NB4 (cell line): ENCODE data around the gene CDV3.
"Not testable (repeated sequence)": the region's sequence is repeated elsewhere in the genome, so short reads cannot be mapped to it uniquely, and the experiment has no call there.

Experiments
- CTCF ChIP-seq: IDR thresholded peaks from one replicate; pipeline ENCODE4 v1.5.1; 2012; ENCODE audit warnings: low read depth, low read length
- MAX ChIP-seq: IDR thresholded peaks from 2 replicates; pipeline ENCODE4 v1.6.1; 2011; ENCODE audit warnings: low read depth, low read length
- MYC ChIP-seq: IDR thresholded peaks from 2 replicates; pipeline ENCODE4 v1.6.1; 2011; ENCODE audit warnings: low read depth, low read length

GRCh38 chr3:133551589-133551988, 21.9 kb upstream of the CDV3 start:
- TF ChIP-seq MYC, CTCF, MAX: not testable (repeated sequence)
